Measurements from ENCODE around the gene TACR2.

TACR2 gene

GRCh38 chr10:69366738-69367137 is 50.0 kb downstream of the TACR2 start:
- no peak for DNase-seq

DNA sequence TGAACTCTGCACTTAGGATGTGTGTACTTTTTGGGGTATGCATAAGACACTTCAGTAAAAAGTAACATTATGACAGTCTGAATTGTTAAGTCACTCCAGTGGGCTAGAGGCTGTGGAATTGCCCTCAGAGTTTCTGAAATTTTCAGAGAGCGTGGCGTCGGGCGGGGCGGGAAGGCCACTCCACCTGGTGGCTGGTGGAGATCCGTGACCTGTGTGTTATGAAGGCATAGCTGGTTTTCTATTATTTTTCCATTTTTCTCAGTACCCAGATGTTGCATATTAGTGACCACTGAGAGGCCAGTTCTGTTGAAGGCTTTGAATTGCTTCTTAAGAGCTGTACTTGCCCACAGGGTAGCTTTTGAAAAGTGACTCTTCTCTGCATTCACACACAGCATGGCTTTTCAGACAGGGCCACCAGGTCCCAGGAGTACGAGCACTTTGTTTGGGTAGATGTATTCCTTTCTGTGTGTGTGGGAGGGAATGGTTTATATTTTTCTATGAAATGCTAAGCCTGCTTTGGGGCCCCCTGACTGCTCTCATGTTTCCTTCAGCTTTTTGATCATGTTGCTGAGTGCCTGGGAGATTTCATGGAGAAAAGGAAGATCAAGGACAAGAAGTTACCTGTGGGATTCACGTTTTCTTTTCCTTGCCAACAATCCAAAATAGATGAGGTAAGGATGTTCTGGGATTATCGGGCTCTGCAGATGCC is 52.3 kb downstream of the TACR2 start:
- DNase-seq: no peak

- no peak for DNase-seq
Observed at GRCh38 chr10:69363666-69364065, 53.1 kb downstream of the TACR2 start.

- DNase-seq: peak; percentile 33
Observed at GRCh38 chr10:69362471-69362954, 54.2 kb downstream of the TACR2 start.

GRCh38 chr10:69361303-69361614 is 55.5 kb downstream of the TACR2 start:
- no peak for DNase-seq

- no peak for DNase-seq
Observed at GRCh38 chr10:69360485-69361302, 56.0 kb downstream of the TACR2 start.

DNA sequence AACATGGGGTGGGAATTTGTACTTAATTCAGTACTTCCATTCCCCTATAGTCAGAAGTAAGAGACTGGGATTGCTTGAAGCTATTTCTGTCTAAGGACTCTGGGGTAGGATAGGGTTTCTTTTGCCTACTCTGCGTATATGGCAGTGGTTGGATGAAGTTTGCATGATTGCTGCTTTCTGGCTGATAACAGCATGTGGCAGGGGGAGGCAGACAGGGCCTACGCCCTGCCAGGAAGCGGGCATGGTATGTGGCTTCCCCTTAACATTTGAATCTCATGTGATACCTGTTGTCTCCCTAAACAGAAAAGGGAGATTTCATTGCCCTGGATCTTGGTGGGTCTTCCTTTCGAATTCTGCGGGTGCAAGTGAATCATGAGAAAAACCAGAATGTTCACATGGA is 57.1 kb downstream of the TACR2 start:
- DNase-seq: peak; percentile 42

- no peak for DNase-seq
Observed at GRCh38 chr10:69359148-69359547, 57.6 kb downstream of the TACR2 start.

- no peak for DNase-seq
Observed at GRCh38 chr10:69358148-69358795, 58.4 kb downstream of the TACR2 start.

DNA sequence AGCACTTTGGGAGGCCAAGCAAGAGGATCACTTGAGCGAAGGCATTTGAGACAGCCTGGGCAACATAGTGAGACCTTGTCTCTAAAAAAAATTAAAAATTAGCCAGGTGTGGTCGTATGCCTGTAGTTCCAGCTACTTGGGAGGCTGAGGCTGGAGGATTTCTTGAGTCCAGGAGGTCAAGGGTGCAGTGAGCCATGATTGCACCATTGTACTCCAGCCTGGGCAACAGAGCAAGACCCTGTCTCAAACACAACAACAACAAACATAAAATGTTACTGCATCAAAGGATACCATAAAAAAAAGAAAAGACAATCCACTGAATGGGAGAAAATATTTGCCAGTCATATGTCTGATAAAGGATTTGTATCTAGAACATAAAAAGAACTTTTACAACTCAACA is 60.5 kb downstream of the TACR2 start:
- no peak for DNase-seq

DNA sequence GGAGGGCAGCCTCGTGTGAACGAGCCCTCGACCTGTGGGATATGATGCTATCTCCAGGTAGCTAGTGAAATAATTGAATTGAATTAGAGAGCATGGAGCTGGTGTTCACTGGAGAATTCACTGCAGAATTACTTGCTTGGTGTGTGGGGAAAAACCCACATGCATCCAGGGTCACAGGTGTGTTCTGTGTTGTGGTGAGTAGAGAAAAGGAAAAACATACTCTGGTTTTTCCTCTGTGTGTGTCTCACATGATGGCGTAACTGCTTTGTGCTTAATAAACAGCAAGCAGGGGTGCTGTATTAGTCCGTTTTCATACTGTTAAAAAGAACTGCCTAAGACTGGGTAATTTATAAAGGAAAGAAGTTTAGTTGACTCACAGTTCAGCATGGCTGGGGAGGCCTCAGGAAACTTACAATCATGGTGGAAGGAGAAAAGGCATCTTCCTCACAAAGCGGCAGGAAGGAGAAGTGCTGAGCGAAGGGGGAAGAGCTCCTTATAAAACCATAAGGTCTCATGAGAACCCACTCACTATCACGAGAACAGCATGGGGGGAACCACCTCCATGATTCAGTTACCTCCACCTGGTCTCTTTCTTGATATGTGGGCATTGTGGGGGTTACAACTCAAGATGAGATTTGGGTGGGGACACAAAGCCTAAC is 62.6 kb downstream of the TACR2 start:
- no peak for DNase-seq

Data from activated CD4-positive, alpha-beta T cell treated with anti-CD3 and anti-CD28 coated beads, Interleukin-2, amount 50 U/mL, for 1 hour (primary cell).